SIG-M5 treated with dmso at 0.1 percent for 504 hours (cell line): ENCODE results near the gene LRRK1.

Source experiments
- DNase-seq: peaks from one replicate; lab custom pipeline; 2025; ENCODE audit not compliant: unreplicated experiment; lab: John Stamatoyannopoulos, UW

Gene LRRK1

DNA sequence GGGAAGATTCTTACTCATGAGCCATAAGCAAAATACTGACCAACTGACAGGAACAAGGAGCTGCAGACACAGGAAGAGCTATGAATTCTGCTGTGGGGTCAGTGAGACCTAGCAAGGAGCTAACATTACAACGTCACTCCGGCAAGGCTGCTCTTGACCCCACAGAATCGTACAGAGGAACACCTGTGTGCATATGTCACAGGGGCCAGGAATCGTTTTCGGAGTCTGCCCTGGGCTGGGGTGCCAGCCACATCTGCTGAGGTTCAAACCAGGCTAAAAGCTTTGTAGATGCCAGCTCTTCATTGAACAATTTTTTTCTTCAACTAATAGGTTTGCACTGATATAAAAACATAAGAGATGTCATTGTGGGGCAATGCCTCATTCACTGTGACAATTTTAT lies 82.6 kb downstream of the LRRK1 start:
- DNase-seq: no peak

DNA sequence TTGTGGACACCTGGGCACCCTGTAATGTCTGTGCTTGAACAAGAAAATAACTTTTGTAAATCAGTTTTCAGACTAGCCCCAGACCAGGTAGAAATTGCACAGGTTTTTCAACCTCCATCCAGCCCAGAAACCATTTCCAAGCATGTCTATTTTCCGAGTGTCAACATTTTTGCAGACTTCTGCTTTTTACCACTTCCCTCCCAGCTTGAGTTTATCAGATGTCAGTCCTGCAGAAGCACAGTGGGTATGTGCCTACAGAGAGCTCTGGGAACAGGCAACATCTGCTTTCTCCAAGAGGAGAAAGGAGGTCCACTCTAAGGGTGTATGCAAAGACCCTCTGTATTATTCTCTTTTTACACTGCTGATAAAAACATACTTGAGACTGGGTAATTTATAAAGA lies 83.9 kb downstream of the LRRK1 start:
- DNase-seq: peak; percentile 43

DNA sequence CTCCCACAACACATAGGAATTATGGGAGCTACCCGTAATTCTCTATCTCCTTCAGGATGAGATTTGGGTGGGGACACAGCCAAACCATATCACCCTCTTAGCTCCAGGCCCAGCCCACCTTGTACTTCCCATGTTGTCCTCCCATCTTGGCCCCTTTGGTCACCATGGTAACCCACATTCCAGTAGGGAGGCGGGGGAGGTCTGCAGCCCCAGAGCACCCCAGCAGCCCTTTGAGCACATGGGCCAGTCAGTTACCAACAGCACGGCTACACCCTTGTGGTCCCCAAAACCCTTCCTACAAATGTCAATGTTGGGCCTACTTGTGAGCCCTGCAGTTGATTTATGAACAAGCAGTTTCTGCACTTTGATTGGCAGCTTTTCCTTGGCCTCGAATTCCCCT lies 84.5 kb downstream of the LRRK1 start:
- DNase-seq: no peak

DNA sequence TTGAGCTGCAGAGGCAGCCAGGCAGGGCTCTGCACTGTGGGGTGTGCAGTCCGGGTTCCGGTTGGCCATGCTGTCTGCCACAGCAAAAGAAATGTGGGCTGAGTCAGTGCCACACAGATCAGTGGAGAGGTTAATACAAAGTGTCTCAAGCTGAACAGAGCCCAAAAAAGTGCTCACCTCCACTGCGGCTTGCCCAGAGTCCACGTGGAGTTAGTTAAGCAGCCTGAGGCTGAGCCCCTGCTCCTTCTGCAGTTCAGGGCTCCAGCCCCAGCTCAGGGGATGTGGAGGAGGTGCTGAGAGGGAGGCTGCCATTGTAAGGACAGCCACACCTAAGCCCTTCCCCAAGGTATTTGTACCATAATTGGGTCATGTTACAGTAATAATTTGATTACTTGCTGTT lies 85.3 kb downstream of the LRRK1 start:
- no peak for DNase-seq

DNA sequence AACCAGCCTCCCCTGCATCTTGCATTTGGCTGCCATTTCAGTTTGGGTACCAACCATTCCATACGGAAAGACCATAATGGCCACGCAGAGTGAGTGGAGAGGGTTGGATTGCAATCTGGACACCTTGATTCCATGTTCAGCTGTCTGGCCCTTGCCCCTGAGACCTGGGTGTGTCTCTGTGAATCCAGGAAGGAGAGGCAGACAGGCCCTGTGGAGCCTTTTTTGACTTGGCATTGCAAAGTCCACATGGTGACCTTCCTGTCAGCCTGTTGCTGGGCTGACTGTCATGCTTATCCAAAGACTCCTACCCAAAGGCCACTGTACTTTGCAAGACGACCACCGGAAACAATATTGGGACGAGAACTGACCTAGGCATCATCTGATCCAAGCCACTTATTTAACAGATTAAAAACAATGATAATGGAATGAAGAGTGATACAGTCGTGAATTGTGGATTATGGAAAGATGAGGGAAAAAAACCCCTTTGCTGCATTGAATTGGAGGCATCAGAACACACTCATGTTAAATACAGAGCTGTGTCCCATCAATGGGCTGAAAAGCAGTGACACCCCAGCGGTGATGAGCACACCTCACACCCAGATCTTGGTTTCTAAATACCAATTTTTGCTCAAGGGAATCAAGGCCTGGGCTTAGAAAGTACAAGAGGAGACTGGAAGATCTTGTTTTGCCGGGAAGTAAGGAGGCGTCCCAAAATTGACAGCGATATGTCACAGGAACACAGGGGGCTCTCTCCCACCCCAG lies 86.0 kb downstream of the LRRK1 start:
- no peak for DNase-seq

DNA sequence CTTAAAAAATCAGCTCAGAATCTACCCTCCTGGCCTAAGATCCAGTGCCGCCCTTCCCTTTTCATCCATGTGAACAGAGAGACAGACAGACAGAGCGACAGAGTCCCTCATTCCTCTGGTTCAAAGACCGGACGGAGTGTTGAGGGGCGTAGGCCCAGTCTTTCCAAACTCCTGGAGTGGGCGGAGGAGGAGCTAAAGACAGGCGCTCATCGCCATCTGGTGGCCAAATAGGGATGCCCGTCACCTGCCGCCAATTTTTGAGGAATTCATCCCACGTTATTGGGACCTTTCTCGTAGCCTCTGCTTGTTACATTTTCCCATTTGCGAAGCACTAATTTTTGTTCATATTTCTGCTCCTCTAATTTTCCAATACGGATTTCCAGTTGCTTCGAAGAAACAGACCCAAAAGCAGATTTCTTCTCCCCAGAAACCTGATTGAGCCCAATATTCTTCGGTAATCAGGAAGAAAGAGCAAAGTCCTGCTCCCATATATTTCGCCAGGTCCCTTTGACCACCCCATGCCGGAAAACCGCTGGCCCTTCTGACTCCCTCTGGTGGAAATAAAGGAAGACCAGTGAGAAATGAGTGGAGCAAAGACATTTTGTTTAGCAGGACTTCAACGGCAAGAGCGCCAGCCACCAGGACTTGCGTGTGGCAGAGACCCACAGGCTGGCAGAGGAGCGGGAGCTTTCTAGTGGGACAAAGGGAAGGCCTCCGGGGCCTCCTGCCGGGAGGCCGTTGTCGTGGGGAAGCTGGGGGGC lies 88.0 kb downstream of the LRRK1 start:
- DNase-seq: peak; percentile 69

DNA sequence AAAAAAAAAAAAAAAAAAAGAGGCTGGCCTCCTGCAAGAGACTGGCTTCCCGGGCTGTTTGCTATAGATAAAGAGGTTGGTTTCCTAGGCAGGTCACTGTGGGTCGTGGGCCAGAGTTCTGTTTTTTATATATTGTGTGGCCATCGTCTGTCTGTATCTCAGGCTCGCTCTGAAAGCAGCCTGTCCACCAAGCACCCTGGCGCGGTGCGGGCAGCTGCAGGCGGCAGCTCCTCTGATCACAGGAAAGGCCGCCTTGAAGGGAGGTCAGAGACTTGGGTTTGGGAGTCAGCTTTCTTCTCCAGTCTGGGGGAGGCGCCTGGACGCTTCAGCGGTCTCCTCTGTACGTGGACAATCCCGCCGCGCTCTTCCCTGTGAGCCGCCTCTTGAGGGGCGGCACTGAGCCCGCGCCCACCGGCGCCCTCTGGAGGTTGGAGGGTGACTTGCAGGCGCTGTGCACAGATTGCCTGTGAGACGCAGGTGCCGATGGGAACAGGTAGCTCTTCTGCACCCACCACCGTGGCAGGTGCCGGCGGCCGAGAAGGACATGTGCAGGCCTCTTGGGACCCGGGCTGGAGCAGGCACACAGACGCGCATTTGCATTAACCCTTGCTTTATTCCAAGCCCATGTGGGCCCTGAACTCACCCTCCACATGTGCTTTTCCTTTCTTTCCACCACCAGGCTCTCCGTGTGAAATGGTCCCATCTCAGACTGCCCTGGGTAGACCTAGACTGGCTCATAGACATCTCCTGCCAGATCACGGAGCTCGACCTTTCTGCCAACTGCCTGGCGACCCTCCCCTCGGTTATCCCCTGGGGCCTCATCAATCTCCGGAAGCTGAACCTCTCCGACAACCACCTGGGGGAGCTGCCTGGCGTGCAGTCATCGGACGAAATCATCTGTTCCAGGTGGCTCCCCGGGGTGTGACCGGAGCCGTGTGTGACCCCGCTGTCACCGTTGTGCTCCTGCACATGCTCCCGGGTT lies 89.3 kb downstream of the LRRK1 start:
- peak; percentile 67 for DNase-seq

DNA sequence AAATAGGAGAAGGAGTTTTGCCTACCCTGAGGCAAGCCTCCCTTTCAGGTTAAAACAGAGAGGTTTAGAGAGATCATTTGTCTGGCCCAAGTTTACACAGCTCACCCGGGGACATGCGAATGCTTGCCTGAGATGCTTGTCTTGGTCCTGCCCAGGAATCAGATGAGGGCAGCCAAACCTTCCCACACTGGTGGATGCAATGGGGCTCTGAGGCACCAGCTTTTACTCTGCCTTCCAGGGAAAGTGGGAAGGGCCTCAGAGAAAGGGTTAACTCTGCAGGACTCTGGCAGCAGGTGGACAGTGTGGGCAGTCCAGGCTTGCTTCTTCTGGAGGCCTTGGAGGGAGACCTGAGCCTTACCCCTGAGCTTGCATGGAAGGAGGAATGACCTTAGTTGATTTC lies 90.0 kb downstream of the LRRK1 start:
- DNase-seq: no peak

DNA sequence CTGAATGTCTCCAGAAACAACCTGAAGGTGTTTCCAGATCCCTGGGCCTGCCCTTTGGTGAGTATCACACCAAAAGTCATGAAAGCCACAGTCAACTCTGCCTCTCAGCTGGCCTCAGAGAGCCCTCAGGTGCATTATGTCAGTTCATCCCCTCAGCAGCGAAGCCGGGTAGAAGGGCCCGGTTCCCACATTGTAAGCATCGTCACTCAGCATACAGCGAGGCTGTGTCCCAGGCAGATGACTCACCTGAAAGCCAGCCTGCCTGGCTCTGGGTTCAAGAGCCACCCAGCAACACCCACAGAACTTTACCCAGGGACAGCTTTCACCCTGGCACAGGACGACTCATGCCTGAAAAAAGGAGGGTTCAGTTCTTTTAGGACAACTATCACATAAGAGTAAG lies 91.6 kb downstream of the LRRK1 start:
- no peak for DNase-seq

DNA sequence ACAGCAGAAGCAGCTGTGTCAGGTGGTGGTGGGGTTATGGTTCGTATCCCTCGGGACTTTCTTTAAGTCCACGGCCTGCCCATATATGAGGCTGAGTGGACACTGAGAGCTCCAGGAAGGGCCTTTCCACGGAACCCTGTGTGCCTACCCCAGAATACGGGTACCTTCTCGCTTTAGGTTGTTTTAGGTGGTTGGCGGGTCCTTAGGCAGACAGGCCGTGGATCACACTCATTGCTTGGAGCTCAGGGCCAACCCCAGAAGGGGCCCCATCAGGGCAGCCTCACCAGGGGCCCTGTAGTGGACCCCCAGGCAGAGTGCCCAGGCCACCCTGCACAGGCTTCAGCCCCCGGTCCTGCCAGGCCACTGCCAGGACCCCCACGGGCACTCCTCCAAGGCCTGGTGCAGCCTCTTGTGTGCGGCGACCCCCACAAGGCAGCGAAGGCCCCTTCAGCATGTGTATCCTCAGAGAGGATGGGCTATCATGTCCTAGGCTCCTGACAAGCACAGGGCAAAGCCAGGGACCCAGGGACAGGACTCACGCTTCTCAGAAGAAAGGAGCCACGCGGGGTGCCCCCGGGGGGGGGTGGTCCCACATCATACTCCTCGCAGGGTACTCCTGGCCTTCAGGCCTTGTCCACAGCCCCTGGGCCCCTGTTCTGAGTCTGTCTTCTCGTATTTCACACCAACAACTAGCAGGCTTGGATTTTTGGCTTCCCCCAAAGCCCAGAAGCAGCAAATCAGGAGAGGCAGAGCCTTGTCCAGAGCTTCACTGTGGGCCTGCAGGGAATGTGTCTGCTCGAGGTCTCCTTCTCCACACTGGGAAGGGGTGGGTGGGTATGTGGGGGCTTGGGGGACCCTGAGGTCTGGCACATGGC lies 93.4 kb downstream of the LRRK1 start:
- DNase-seq: no peak

DNA sequence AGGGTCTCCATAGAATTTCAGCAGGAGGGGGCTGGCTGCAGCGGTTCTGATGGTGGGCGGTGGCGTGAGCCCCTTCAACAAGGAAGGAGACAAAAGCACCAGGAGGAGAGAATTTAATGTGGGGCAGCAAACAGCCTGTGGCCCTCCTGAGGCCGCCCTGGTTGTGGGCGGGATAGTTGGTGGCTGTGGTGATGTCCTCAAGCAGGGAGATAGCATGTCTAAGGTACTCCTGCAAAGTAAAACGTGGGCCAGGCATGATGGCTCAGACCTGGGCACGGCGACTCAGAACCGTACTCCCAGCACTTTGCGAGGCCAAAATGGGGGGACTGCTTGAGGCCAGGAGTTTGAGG lies 94.0 kb downstream of the LRRK1 start:
- no peak for DNase-seq

DNA sequence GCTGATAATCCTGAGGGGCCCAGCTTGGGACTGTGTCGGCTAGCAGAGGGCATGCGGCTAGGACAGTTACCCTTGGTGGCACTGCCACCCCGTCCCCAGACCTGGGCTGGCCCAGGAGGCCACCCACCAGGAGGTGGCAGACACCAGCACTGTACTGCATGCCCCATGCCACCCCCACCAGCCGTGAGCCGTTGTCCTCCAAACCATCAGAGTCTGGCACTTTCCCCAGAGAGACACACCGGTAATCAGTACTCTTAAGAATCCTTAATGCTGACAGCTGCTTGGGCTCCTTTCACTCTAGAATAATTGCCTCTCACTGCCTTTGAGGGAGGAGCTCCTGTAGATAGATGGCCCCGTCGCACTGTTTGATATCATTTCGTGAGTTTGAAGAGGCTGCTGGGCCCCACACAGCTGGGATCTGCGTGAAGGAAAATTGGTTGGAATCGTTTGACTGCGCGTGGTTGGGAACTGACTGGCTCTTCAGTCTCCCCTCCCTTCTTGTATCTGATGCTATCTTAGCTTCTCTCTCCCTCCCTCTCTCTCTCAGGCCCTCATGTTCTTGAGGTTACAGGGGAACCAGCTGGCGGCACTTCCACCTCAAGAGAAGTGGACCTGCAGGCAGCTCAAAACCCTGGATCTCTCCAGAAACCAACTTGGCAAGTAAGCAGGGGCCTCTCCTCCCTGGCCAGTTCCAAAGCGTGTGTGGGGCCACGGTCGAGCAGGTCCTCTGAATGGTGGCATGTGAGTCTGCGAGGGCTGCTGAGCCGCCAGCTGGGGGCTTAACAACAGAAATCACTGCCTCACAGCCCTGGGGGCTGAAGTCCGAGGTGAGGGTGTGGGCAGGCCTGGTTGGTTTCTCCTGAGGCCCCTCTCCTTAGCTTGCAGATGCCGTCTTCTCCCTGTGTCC lies 94.9 kb downstream of the LRRK1 start:
- no peak for DNase-seq

DNA sequence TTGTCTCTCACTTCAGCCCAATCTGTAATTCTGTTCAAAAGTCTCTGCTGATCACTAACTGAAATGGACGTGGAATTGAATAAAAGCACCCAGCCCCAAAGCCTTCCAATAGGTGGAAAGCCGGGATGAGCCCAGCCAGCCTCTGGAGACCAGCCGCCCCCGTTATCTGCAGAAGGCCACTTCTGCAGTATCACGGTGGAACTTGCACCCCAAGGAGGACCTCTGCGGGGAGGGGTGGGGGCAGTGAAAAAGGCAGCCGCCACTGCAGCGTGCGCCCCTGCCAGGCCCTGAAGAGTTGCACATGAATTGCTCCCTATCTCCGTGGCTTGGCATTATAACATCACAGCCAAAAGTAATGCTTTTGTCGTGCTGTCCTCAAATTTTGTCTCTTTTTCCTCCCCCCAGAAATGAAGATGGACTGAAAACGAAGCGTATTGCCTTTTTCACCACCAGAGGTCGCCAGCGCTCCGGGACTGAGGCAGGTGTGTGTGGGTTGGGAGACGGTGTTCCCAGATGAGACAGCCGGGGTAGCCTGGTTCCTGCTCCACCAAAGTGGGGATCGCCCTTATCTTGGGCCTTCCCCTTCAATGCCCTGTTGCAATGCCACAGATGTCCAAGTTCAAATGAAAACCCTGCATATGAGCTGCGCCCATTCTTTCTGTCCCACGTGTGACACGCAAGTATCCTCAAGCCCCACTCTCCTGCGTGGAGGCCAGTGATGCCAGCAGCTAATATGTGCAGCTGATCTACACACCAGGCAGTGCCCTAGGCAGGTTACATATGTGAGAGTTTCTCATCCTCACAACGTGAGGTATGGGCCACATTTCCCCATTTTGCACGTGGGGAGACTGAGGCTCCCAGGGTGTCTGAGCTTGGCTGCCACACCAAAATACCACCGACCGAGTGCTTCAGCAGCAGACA lies 96.0 kb downstream of the LRRK1 start:
- peak; percentile 25 for DNase-seq

DNA sequence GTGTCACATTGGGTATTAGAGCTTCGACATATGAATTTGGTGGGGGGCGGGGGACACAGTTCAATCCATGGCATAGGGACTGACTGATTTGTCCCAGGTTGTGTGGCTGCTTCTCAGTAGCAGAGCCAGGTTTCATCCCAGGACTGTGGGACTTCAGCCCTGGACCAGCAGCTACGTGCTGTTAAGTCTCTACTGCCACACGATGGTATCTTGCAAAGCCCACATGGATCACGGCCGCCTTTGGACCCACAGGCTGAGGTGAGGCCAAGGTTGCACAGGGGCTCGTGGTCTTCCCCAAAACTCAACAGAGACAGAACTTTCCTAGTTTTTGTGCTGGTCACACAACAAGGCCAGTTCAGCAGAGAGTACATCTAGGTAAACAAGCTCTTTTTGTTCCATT lies 97.4 kb downstream of the LRRK1 start:
- DNase-seq: no peak

DNA sequence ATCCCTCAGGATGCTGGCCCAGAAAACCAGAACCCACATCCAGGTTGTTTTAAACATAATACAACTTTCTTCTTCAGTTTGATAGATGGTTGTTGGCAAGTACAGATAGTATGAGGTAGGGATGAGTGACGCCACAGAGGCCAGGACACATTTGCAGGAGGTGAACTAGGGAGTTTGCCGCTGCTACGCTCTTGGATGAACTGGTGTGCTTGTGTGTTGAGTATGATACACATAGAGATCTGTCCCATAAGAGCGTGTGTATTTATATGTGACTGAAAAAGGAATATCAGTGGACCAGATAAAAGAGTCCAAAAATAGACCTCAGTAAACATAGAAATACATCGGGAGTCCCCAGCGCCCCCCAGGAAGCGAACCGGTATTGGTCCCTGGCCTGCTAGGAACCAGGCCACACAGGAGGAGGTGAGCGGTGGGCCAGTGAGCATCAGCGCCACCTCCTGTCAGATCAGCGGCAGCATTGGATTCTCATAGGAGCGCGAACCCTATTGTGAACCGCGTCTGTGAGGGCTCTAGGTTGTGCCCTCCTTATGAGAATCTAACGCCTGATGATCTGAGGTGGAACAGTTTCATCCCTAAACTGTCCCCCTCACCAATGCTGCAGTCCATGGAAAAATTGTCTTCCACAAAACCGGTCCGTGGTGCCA lies 98.1 kb downstream of the LRRK1 start:
- DNase-seq: no peak

DNA sequence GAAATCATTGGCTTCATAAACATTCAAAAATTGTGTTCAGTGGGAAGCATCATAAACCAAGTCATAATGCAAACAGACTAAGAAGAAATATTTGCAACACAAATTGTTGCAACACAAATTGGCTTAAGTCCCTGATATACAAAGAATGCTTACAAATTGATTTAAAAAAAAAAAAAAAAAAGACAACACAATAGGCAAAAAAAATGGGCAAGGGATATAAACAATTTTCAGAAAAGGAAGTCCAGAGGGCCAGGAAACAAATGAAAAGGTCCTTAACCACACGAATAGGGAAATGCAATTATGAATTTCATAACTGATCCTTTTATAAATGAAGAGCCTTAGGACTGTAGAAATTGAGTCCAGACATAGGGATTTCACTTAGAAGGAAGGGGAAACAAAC lies 98.9 kb downstream of the LRRK1 start:
- DNase-seq: peak; percentile 36

DNA sequence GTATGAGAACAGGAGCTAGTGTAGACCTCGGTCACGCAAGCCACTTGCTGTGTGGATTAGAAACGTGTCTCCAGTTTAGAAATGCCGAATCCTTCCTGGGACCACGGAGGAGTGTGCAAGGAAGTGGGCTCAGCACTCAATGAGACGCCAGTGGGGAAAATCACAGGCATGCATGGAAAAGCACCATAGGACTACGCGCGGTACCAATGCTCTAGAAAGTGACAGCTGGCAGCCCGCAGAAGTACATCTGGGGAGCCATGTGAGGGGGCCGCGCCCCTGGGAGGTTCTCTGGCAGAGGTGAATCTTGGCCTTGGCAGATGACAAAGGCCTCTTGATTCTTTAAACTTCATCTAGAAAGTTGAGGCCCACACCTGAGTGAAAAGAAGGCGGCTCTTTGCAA lies 99.3 kb downstream of the LRRK1 start:
- no peak for DNase-seq

DNA sequence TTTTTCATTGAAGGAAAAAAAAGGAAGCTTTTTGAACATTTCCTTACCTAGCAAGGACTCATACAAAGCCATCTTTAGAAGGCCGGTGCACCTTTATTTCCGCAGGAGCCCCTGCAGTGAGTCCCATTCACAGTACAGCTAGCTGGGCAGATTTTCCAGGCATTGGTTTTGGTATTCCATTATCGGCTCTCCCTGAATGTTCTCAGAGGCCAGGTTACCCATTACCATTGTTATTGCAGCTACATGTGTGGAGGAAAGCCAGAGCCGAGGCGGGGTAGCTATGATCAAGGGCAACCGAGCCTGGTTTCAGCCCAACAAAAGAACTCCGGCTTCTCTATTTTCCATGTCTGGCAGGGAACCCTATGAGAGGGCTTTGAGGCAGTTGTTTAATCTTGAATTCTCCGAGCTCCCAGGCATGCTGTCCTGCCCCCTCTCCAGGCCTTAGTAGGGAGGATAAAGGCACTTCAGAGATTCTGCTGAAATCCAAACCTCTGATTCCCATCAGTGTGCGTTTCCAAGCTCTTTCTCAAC lies 100.3 kb downstream of the LRRK1 start:
- DNase-seq: no peak
